Measurements from ENCODE around the gene CDC25A.

- TF ChIP-seq CTCF (IDR thresholded peaks at IDR 0.05): no peak
- no peak for TF ChIP-seq RAD21 (conservative IDR thresholded peaks at IDR 0.05 in 1 of 2, IDR thresholded peaks at IDR 0.05 in 1 of 2)
- TF ChIP-seq MYC (IDR thresholded peaks at IDR 0.05; ENCODE audit: borderline replicate concordance, low read length): no peak
- TF ChIP-seq KDM5A (IDR thresholded peaks at IDR 0.05): no peak
- no peak for TF ChIP-seq NR3C1 (IDR thresholded peaks at IDR 0.05)
- no peak for TF ChIP-seq SREBF2 (IDR thresholded peaks at IDR 0.05)
- TF ChIP-seq HOXB5 (CRISPR knock-in tag; IDR thresholded peaks at IDR 0.05): no peak
- no peak for TF ChIP-seq HES2 (IDR thresholded peaks at IDR 0.05)
- TF ChIP-seq JUNB (IDR thresholded peaks at IDR 0.05): no peak
- no peak for TF ChIP-seq POLR2A (IDR thresholded peaks at IDR 0.05; ENCODE audit: low read length)
Measured at GRCh38 chr3:48214225-48214624, 26.0 kb upstream of the CDC25A start.
